Astrocyte (in vitro differentiated cells and primary cell): Measurements from ENCODE around the gene SCAPER. TPM values are rescaled to one million over a fixed set of nuclear protein-coding genes. Genes with fewer than 3 reads are reported as not detected.

Experiments
- DNase-seq: peaks from one replicate; pipeline ENCODE4 v3.0.0-alpha.2; 2010; ENCODE audit warnings: low read depth
- FAIRE-seq: peaks from 2 replicates; lab custom pipeline; 2011; peaks lifted over from hg19 to GRCh38; lab: Jason Lieb, UNC
- H2AFZ ChIP-seq: 2 replicates; pipeline ENCODE4 v1.6.0; 2012; ENCODE audit warnings: low read depth, low read length, inconsistent platforms
- H3K27ac ChIP-seq: 2 replicates; pipeline ENCODE4 v1.5.1; 2011; ENCODE audit warnings: low read depth, low read length, inconsistent platforms
- H3K27me3 ChIP-seq: 2 replicates; pipeline ENCODE4 v1.6.0; 2011; ENCODE audit warnings: low read length, inconsistent platforms; ENCODE audit not compliant: insufficient read depth
- H3K36me3 ChIP-seq: 2 replicates; pipeline ENCODE4 v1.5.1; 2011; ENCODE audit warnings: low read length, inconsistent platforms; ENCODE audit not compliant: insufficient read depth
- H3K4me1 ChIP-seq: 2 replicates; pipeline ENCODE4 v1.5.1; 2011; ENCODE audit warnings: low read length, inconsistent platforms; ENCODE audit not compliant: insufficient read depth
- H3K4me2 ChIP-seq: 2 replicates; pipeline ENCODE4 v1.6.0; 2012; ENCODE audit warnings: low read length, inconsistent platforms
- H3K4me3 ChIP-seq: 2 replicates; pipeline ENCODE4 v1.5.1; 2011; ENCODE audit warnings: low read depth, mild to moderate bottlenecking, low read length, inconsistent platforms; ENCODE audit not compliant: insufficient read depth
- H3K79me2 ChIP-seq: 2 replicates; pipeline ENCODE4 v1.6.0; 2012; ENCODE audit warnings: mild to moderate bottlenecking, low read length, inconsistent platforms; ENCODE audit not compliant: insufficient read depth
- H3K9ac ChIP-seq: 2 replicates; pipeline ENCODE4 v1.6.0; 2012; ENCODE audit warnings: mild to moderate bottlenecking, low read length, inconsistent platforms
- H3K9me3 ChIP-seq: 2 replicates; pipeline ENCODE4 v1.5.1; 2012; ENCODE audit warnings: low read depth, mild to moderate bottlenecking, low read length, inconsistent platforms; ENCODE audit not compliant: insufficient read depth
- H4K20me1 ChIP-seq: 2 replicates; pipeline ENCODE4 v1.6.0; 2012; ENCODE audit warnings: low read length, inconsistent platforms; ENCODE audit not compliant: insufficient read depth
- H3K27ac Mint-ChIP-seq: one replicate; pipeline ENCODE4 v1.8.0; 2021; ENCODE audit warnings: mild to moderate bottlenecking, mixed read lengths; ENCODE audit not compliant: unreplicated experiment
- H3K27me3 Mint-ChIP-seq: one replicate; pipeline ENCODE4 v1.8.0; 2021; ENCODE audit warnings: low read depth, mixed read lengths; ENCODE audit not compliant: unreplicated experiment
- H3K36me3 Mint-ChIP-seq: one replicate; pipeline ENCODE4 v1.8.0; 2021; ENCODE audit warnings: low read depth, mixed read lengths; ENCODE audit not compliant: unreplicated experiment
- H3K4me1 Mint-ChIP-seq: one replicate; pipeline ENCODE4 v1.8.0; 2021; ENCODE audit warnings: low read depth, mixed read lengths; ENCODE audit not compliant: unreplicated experiment
- H3K4me3 Mint-ChIP-seq: one replicate; pipeline ENCODE4 v1.8.0; 2021; ENCODE audit warnings: mild to moderate bottlenecking, moderate library complexity, mixed read lengths; ENCODE audit not compliant: unreplicated experiment
- H3K9me3 Mint-ChIP-seq: one replicate; pipeline ENCODE4 v1.8.0; 2021; ENCODE audit warnings: mild to moderate bottlenecking, mixed read lengths; ENCODE audit not compliant: unreplicated experiment
- CTCF ChIP-seq: IDR thresholded peaks from 2 replicates; pipeline ENCODE4 v1.5.1; 2011; ENCODE audit warnings: low read depth, mild to moderate bottlenecking, inconsistent platforms, low read length, moderate library complexity; ENCODE audit not compliant: insufficient read depth
- EZH2 ChIP-seq: IDR thresholded peaks from 2 replicates; pipeline ENCODE4 v1.6.1; 2012; ENCODE audit warnings: mild to moderate bottlenecking, low read length, inconsistent platforms; ENCODE audit not compliant: insufficient read depth
- total RNA-seq: library from RNA; stranded (reverse); gene quantifications from 2 replicates; pipeline ENCODE4 v1.2.1, GENCODE V29; 2021

Gene SCAPER
- total RNA-seq, 1 donor from 2014 or later: 8.6 TPM

DNA sequence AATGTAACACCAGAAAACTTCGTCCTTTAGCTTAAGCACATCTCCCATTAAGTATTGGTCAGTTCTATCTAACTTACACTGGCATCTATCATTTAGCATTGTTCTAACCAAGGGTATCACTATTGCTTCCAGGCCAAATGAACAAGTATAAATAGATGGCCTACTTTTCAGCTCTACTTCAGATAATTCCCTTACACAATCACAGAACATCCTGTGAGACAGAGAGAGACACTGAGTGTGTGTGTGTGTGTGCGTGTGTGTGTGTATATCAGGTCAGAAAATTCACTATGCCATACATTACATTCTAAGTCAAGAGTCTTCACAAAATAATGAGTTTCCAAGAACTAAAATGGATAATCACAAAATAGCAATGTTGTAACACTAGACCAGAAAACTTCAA is 39.1 kb downstream of the SCAPER start:
- Mint-ChIP-seq H3K4me1 (no peaks in the 10 kb centered on the region), H3K9me3 (no peaks in the 10 kb centered on the region), H3K4me3 (no peak overlapping the region), H3K27me3 (no peaks in the 10 kb centered on the region), H3K27ac (no peak overlapping the region), H3K36me3 (no peaks in the 10 kb centered on the region)
- DNase-seq (no peak), FAIRE-seq (no peak)
- Histone ChIP-seq H3K27ac (no peak overlapping the region), H3K4me1 (no peaks in the 10 kb centered on the region), H3K79me2 (no peaks in the 10 kb centered on the region), H3K36me3 (no peaks in the 10 kb centered on the region), H3K9ac (no peak overlapping the region), H3K4me3 (no peak overlapping the region), H3K4me2 (no peak overlapping the region), H2AFZ (no peak overlapping the region), H3K27me3 (no peaks in the 10 kb centered on the region), H4K20me1 (peaks cover 16% of the 10 kb centered on the region), H3K9me3 (no peaks in the 10 kb centered on the region)
- no peak for TF ChIP-seq EZH2
- TF ChIP-seq CTCF: no peak

- H4K20me1 ChIP-seq: peaks cover 16% of the 10 kb centered on the region
- no peak for FAIRE-seq
- H3K4me3 Mint-ChIP-seq: no peak overlapping the region
These were observed 39.6 kb downstream of the SCAPER start for GRCh38 chr15:76865548-76865991.

More at GRCh38 chr15:76865548-76865991, 39.6 kb downstream of the SCAPER start:
- H3K9me3 Mint-ChIP-seq: no peaks in the 10 kb centered on the region
- H3K36me3 Mint-ChIP-seq: no peaks in the 10 kb centered on the region
- TF ChIP-seq CTCF (no peak), EZH2 (no peak)
- Histone ChIP-seq H3K27ac (no peak overlapping the region), H3K27me3 (no peaks in the 10 kb centered on the region), H3K4me1 (no peaks in the 10 kb centered on the region), H2AFZ (no peak overlapping the region), H3K9ac (no peak overlapping the region), H3K79me2 (no peaks in the 10 kb centered on the region), H3K9me3 (no peaks in the 10 kb centered on the region), H3K36me3 (no peaks in the 10 kb centered on the region), H3K4me3 (no peak overlapping the region), H3K4me2 (no peak overlapping the region)
- no peak overlapping the region for H3K27ac Mint-ChIP-seq
- DNase-seq: no peak
- H3K4me1 Mint-ChIP-seq: no peaks in the 10 kb centered on the region
- no peaks in the 10 kb centered on the region for H3K27me3 Mint-ChIP-seq
